ENCODE results near the gene BNIP1.
A peak's percentile ranks its signal among the peaks of the same experiment; 100 is the strongest.

BNIP1 gene

GRCh38 chr5:173144200-173145176 is at the start of gene BNIP1:
Gene BNIP1 (plus strand): TSS chr5:173144531. CDS start chr5:173144546, 15 bp downstream.
- peak; percentile 95 for DNase-seq (ENCODE audit: low spot score)
- peak; percentile 99 for TF ChIP-seq CTCF (IDR thresholded peaks at IDR 0.05; ENCODE audit: borderline replicate concordance, control extremely low read depth, extremely low read depth, insufficient read depth, missing control alignments)
- in situ Hi-C loops (cut with MboI; ENCODE audit: low sequenced_read_pairs, unreplicated experiment): loop anchor here (10.0 kb wide), 1 partner anchor 160 kb away; the partner anchor contains the start of gene ATP6V0E1

GRCh38 chr5:173098787-173099186 is 45.5 kb upstream of the BNIP1 start:
- in situ Hi-C loops (cut with MboI; ENCODE audit: low sequenced_read_pairs, unreplicated experiment): no loop called here
- no peak for TF ChIP-seq CTCF (IDR thresholded peaks at IDR 0.05; ENCODE audit: borderline replicate concordance, control extremely low read depth, extremely low read depth, insufficient read depth, missing control alignments)
- no peak for DNase-seq (ENCODE audit: low spot score)

GRCh38 chr5:173099461-173099860 is 44.9 kb upstream of the BNIP1 start:
- DNase-seq (ENCODE audit: low spot score): no peak
- in situ Hi-C loops (cut with MboI; ENCODE audit: low sequenced_read_pairs, unreplicated experiment): no loop called here
- TF ChIP-seq CTCF (IDR thresholded peaks at IDR 0.05; ENCODE audit: borderline replicate concordance, control extremely low read depth, extremely low read depth, insufficient read depth, missing control alignments): no peak

GRCh38 chr5:173101245-173101644 is 43.1 kb upstream of the BNIP1 start:
- in situ Hi-C loops (cut with MboI; ENCODE audit: low sequenced_read_pairs, unreplicated experiment): no loop called here
- TF ChIP-seq CTCF (IDR thresholded peaks at IDR 0.05; ENCODE audit: borderline replicate concordance, control extremely low read depth, extremely low read depth, insufficient read depth, missing control alignments): no peak
- no peak for DNase-seq (ENCODE audit: low spot score)

GRCh38 chr5:173103411-173103810 is 40.9 kb upstream of the BNIP1 start:
- in situ Hi-C loops (cut with MboI; ENCODE audit: low sequenced_read_pairs, unreplicated experiment): no loop called here
- no peak for DNase-seq (ENCODE audit: low spot score)
- no peak for TF ChIP-seq CTCF (IDR thresholded peaks at IDR 0.05; ENCODE audit: borderline replicate concordance, control extremely low read depth, extremely low read depth, insufficient read depth, missing control alignments)

- in situ Hi-C loops (cut with MboI; ENCODE audit: low sequenced_read_pairs, unreplicated experiment): no loop called here
- no peak for DNase-seq (ENCODE audit: low spot score)
These were observed 35.4 kb upstream of the BNIP1 start for GRCh38 chr5:173108914-173109313.

More at GRCh38 chr5:173108914-173109313, 35.4 kb upstream of the BNIP1 start:
- no peak for TF ChIP-seq CTCF (IDR thresholded peaks at IDR 0.05; ENCODE audit: borderline replicate concordance, control extremely low read depth, extremely low read depth, insufficient read depth, missing control alignments)

Data from GM13976 (cell line).